T-helper 2 cell treated with Interferon-gamma antibody and Interleukin-4, amounts not matched to agents 5 μg/mL and 100 μg/mL, for 36 hours (primary cell): Measurements from ENCODE around the gene MIEN1.
"Not testable (repeated sequence)": the region's sequence is repeated elsewhere in the genome, so short reads cannot be mapped to it uniquely, and the experiment has no call there.

Source experiments
- DNase-seq: peaks from one replicate; pipeline ENCODE4 v3.0.0; 2021; ENCODE audit warnings: low spot score
- H3K27ac Mint-ChIP-seq: one replicate; pipeline ENCODE4 v1.8.0; 2021; ENCODE audit warnings: mild to moderate bottlenecking, mixed read lengths
- H3K27me3 Mint-ChIP-seq: one replicate; pipeline ENCODE4 v1.8.0; 2021; ENCODE audit warnings: low read depth, mixed read lengths
- H3K36me3 Mint-ChIP-seq: one replicate; pipeline ENCODE4 v1.8.0; 2021; ENCODE audit warnings: low read depth, mixed read lengths
- H3K4me1 Mint-ChIP-seq: one replicate; pipeline ENCODE4 v1.8.0; 2021; ENCODE audit warnings: low read depth, mixed read lengths
- H3K4me3 Mint-ChIP-seq: one replicate; pipeline ENCODE4 v1.8.0; 2022; ENCODE audit warnings: mild to moderate bottlenecking, moderate library complexity, mixed read lengths
- H3K9me3 Mint-ChIP-seq: one replicate; pipeline ENCODE4 v1.8.0; 2021; ENCODE audit warnings: mixed read lengths

Gene MIEN1

DNA sequence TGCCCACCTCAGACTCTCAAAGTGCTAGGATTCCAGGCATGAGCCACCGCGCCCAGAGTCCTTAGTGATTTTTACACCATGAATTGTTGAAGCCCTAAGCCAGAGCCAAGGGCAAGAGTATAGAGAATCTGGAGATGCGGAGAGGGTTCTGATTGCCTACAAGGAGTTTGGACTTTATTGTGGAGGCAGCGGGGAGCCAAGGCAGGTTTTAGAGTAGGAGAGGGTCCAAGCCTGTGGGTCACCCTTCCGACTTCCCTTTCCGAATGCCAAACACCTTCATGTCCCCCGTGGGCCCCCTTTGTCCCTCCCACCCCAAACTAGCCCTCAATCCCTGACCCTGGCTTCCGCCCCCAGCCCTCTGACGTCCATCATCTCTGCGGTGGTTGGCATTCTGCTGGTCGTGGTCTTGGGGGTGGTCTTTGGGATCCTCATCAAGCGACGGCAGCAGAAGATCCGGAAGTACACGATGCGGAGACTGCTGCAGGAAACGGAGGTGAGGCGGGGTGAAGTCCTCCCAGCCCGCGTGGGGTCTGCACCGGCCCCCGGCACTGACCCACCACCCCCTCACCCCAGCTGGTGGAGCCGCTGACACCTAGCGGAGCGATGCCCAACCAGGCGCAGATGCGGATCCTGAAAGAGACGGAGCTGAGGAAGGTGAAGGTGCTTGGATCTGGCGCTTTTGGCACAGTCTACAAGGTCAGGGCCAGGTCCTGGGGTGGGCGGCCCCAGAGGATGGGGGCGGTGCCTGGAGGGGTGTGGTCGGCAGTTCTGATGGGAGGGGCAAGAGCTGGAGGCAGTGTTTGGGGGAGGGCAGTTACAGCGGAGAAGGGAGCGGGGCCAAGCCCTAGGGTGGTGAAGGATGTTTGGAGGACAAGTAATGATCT, 7.1 kb downstream of the MIEN1 start:
- peaks cover 3% of the 10 kb centered on the region for H3K4me1 Mint-ChIP-seq
- no peak for DNase-seq
- peaks cover 10% of the 10 kb centered on the region for H3K36me3 Mint-ChIP-seq
- H3K27ac Mint-ChIP-seq = no peak overlapping the region
- no peaks in the 10 kb centered on the region for H3K27me3 Mint-ChIP-seq
- no peaks in the 10 kb centered on the region for H3K9me3 Mint-ChIP-seq
- H3K4me3 Mint-ChIP-seq = no peak overlapping the region

DNA sequence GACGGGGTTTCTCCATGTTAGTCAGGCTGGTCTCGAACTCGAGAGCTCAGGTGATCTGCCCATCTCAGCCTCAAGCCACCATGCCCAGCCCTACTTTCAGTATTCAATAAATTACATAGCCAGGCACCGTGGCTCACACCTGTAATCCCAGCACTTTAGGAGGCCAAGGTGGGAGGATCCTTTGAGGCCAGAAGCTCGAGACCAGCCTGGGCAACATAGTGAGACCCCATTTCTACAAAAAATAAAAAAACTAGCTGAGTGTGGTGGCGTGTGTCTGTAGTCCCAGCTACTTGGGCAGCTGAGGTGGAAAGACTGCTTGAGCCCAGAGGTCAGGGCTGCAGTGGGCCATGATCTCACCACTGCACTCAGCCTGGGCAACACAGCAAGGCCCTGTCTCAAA, 8.2 kb downstream of the MIEN1 start:
- no peaks in the 10 kb centered on the region for H3K27me3 Mint-ChIP-seq
- no peak overlapping the region for H3K4me3 Mint-ChIP-seq
- no peak for DNase-seq
- H3K4me1 Mint-ChIP-seq = peaks cover 3% of the 10 kb centered on the region
- H3K36me3 Mint-ChIP-seq = peaks cover 5% of the 10 kb centered on the region
- no peak overlapping the region for H3K27ac Mint-ChIP-seq
- no peaks in the 10 kb centered on the region for H3K9me3 Mint-ChIP-seq

DNA sequence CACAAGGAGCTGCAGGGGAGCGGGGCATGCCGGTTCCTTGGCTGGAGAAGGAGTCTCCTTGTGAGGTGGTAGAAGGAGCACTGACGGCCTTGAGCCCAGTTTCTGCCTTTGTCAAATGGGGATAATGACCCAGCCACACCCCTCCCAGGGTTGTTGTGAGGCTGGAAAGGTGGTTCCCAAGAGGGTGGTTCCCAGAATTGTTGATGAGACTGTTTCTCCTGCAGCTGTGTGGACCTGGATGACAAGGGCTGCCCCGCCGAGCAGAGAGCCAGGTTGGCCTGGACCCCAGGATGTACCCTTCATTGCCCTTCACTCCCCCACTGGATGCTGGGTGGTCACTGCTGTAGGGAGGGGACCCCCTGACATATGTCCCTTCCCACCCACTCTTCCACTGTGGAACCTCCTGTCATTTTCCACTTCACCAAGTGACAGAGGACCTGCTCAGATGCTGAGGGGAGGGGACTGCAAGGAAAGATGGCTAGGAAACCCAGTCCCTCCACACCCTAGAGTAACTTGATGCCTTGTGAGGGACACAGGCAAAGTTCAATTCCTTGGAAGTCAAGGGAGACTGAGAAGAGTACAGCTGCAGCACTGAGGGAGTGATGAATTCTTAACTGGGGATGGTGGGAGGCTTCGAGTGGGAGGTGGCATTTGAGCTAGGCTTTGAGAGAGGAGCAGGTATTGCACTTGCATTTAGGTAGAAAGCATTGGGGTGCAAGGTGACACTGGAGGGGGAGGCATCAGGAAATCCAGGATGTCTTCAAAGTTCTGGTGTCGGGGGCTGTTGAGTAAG, 10.6 kb downstream of the MIEN1 start:
- Mint-ChIP-seq H3K4me3 (no peak overlapping the region), H3K9me3 (no peaks in the 10 kb centered on the region), H3K36me3 (no peaks in the 10 kb centered on the region), H3K4me1 (peaks cover 3% of the 10 kb centered on the region), H3K27me3 (no peaks in the 10 kb centered on the region), H3K27ac (no peak overlapping the region)
- no peak for DNase-seq

DNA sequence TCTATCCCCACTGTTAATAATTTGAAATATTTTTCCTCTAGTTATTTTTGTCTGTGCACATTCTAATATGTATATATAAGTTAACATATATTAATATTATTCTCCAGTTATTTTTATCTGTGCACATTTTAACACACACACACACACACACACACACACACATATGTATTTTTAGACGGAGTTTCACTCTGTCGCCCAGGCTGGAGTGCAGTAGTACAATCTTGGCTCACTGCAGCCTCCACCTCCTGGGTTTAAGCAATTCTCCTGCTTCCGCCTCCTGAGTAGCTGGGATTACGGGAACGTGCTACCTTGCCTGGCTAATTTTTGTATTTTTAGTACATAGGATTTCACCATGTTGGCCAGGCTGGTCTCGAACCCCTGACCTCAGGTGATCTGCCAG, 12.7 kb downstream of the MIEN1 start:
- no peaks in the 10 kb centered on the region for H3K9me3 Mint-ChIP-seq
- H3K4me3 Mint-ChIP-seq = no peak overlapping the region
- H3K27me3 Mint-ChIP-seq = no peaks in the 10 kb centered on the region
- no peaks in the 10 kb centered on the region for H3K36me3 Mint-ChIP-seq
- no peak for DNase-seq
- no peak overlapping the region for H3K27ac Mint-ChIP-seq
- H3K4me1 Mint-ChIP-seq = no peaks in the 10 kb centered on the region

DNA sequence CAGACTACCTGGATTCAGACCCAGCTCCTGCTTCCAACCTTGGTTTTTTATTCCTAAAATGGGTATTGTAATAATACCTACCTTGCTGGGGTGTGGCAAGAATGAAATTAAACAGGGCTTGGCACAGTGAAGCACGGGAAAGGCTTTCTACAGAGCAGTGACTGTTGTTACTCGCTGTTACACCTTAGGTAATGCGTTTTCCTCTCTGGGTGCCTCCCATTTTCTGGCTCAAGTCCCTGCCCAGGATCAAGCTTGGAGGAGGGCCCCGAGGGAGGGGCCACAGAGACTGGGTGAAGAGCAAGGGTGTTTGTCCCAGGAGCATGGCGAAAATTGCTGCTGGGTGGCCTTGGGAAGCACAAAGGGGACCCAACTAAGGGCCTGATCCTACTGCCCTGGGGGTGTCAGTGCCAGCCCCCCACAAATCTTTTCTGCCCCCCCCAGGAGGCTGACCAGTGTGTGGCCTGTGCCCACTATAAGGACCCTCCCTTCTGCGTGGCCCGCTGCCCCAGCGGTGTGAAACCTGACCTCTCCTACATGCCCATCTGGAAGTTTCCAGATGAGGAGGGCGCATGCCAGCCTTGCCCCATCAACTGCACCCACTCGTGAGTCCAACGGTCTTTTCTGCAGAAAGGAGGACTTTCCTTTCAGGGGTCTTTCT, 13.3 kb downstream of the MIEN1 start:
- no peak for DNase-seq
- Mint-ChIP-seq H3K27ac (no peak overlapping the region), H3K27me3 (no peaks in the 10 kb centered on the region), H3K4me1 (no peaks in the 10 kb centered on the region), H3K36me3 (no peaks in the 10 kb centered on the region), H3K4me3 (no peak overlapping the region), H3K9me3 (no peaks in the 10 kb centered on the region)

DNA sequence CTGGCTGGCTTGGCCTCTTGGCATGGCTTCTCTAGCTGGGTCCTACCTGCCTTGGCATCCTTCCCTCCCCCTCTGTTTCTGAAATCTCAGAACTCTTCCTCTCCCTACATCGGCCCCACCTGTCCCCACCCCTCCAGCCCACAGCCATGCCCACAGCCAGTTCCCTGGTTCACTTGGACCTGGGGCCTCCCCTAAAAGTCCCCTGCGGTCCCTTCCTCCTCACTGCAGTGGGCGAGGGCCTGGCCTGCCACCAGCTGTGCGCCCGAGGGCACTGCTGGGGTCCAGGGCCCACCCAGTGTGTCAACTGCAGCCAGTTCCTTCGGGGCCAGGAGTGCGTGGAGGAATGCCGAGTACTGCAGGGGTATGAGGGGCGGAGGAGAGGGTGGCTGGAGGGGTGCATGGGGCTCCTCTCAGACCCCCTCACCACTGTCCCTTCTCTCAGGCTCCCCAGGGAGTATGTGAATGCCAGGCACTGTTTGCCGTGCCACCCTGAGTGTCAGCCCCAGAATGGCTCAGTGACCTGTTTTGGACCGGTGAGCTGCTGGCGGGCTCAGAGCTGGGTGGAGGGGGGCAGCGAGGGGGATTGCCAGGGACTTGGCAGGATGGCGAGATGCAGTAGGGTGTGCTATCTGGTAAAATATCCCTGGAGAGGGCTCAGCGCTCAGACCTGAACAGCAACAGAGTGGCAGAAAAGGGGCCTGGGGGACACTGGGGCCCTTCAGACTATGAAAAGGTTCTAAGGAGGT, 14.1 kb downstream of the MIEN1 start:
- H3K4me3 Mint-ChIP-seq = no peak overlapping the region
- no peaks in the 10 kb centered on the region for H3K9me3 Mint-ChIP-seq
- H3K27me3 Mint-ChIP-seq = no peaks in the 10 kb centered on the region
- no peak for DNase-seq
- H3K27ac Mint-ChIP-seq = no peak overlapping the region
- no peaks in the 10 kb centered on the region for H3K36me3 Mint-ChIP-seq
- no peaks in the 10 kb centered on the region for H3K4me1 Mint-ChIP-seq

DNA sequence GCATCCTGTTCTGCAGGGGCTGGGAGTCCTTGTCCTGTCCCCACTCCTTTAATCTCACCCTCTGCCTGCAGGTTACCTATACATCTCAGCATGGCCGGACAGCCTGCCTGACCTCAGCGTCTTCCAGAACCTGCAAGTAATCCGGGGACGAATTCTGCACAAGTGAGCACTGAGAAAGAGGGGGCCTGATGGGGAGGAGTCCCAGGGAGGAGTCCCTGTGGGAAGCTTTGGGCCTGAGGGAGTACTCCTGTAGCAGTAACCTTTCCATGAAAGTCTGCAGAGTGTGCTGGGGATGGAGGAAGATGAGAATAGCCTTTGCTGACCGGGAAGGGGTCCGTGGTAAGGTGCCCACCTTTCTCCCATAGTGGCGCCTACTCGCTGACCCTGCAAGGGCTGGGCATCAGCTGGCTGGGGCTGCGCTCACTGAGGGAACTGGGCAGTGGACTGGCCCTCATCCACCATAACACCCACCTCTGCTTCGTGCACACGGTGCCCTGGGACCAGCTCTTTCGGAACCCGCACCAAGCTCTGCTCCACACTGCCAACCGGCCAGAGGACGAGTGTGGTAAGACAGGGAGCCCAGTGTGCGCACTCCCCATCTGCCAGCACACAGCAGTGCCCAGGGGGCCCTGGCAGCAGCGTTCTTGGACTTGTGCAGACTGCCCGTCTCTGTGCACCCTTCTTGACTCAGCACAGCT, 14.8 kb downstream of the MIEN1 start:
- H3K4me1 Mint-ChIP-seq = no peaks in the 10 kb centered on the region
- no peaks in the 10 kb centered on the region for H3K36me3 Mint-ChIP-seq

DNA sequence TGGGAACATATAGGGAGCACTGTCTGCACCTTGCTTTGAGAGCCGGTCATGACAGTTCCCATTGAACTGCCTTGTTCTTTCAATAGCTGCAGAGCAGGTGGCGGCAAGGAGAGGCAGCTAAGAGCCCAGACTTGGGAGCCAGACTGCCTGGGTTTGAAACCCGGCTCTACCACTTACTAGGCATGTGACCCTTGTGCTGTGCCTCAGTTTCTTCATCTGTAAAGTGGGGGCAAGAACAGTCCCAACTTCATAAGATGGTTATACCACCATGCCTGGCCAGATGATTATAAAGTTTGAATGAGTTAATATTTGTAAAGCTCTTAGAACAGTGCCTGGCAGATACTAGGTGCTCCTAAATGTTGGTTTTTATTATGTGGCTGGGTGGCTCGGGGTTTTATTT, 16.1 kb downstream of the MIEN1 start:
- H3K27ac Mint-ChIP-seq = no peak overlapping the region
- H3K27me3 Mint-ChIP-seq = no peaks in the 10 kb centered on the region
- no peak for DNase-seq
- no peaks in the 10 kb centered on the region for H3K9me3 Mint-ChIP-seq
- H3K4me3 Mint-ChIP-seq = no peak overlapping the region
- H3K4me1 Mint-ChIP-seq = no peaks in the 10 kb centered on the region
- H3K36me3 Mint-ChIP-seq = no peaks in the 10 kb centered on the region

More for the DNA sequence above, 14.8 kb downstream of the MIEN1 start:
- Mint-ChIP-seq H3K27me3 (no peaks in the 10 kb centered on the region), H3K9me3 (no peaks in the 10 kb centered on the region), H3K27ac (no peak overlapping the region), H3K4me3 (no peak overlapping the region)
- DNase-seq = no peak

DNA sequence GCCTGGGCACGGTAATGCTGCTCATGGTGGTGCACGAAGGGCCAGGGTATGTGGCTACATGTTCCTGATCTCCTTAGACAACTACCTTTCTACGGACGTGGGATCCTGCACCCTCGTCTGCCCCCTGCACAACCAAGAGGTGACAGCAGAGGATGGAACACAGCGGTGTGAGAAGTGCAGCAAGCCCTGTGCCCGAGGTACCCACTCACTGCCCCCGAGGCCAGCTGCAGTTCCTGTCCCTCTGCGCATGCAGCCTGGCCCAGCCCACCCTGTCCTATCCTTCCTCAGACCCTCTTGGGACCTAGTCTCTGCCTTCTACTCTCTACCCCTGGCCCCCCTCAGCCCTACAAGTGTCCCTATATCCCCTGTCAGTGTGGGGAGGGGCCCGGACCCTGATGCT, 18.5 kb downstream of the MIEN1 start:
- no peaks in the 10 kb centered on the region for H3K9me3 Mint-ChIP-seq
- no peaks in the 10 kb centered on the region for H3K36me3 Mint-ChIP-seq
- no peak overlapping the region for H3K4me3 Mint-ChIP-seq
- no peak for DNase-seq
- peaks cover 5% of the 10 kb centered on the region for H3K4me1 Mint-ChIP-seq
- H3K27me3 Mint-ChIP-seq = no peaks in the 10 kb centered on the region
- H3K27ac Mint-ChIP-seq = no peak overlapping the region

DNA sequence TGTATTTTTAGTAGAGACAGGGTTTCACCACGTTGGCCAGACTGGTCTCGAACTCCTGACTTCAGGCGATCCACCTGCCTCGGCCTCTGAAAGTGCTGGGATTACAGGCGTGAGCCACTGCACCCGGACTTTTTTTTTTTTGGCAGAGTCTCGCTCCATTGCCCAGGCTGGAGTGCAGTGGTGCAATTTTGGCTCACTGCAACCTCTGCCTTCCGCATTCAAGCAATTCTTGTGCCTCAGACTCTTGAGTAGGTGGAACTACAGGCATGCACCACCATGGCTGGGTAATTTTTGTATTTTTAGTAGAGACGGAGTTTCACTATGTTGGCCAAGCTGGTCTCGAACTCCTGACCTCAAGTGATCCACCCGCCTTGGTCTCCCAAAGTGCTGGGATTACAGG, 19.3 kb downstream of the MIEN1 start:
- H3K36me3 Mint-ChIP-seq, H3K4me3 Mint-ChIP-seq, H3K27ac Mint-ChIP-seq, H3K27me3 Mint-ChIP-seq, DNase-seq, H3K9me3 Mint-ChIP-seq, H3K4me1 Mint-ChIP-seq: not testable (repeated sequence)

DNA sequence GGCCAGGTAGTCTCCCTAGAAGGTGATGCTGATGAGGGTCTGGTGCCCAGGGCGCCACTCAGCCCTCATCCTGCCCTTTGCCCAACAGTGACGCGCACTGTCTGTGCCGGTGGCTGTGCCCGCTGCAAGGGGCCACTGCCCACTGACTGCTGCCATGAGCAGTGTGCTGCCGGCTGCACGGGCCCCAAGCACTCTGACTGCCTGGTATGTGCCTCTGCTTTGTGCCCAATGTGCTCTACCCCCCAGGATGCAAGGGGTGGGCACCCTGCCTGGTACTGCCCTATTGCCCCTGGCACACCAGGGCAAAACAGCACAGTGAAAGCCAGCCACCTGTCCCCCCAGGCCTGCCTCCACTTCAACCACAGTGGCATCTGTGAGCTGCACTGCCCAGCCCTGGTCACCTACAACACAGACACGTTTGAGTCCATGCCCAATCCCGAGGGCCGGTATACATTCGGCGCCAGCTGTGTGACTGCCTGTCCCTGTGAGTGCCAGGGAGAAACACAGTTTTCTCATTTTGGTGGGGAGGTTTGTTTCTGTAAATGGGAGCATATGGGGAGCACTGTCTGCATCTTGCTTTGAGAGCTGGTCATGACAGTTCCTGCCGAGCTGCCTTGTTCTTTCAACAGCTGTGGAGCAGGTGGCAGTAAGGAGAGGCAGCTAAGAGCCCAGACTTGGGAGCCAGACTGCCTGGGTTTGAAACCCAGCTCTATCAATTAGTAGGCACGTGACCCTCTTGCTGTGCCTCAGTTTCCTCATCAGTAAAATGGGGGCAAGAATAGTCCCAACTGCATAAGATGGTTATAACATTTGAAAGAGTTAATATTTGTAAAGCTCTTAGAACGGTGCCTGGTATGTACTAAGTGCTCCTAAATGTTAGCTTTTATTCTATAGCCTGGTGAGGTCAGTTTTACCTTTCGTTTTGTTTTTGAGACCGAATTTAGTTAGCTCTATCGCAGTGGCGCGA, 20.1 kb downstream of the MIEN1 start:
- DNase-seq = no peak
- Mint-ChIP-seq H3K27ac (no peak overlapping the region), H3K4me3 (no peak overlapping the region), H3K4me1 (peaks cover 7% of the 10 kb centered on the region), H3K27me3 (no peaks in the 10 kb centered on the region), H3K9me3 (no peaks in the 10 kb centered on the region), H3K36me3 (no peaks in the 10 kb centered on the region)

DNA sequence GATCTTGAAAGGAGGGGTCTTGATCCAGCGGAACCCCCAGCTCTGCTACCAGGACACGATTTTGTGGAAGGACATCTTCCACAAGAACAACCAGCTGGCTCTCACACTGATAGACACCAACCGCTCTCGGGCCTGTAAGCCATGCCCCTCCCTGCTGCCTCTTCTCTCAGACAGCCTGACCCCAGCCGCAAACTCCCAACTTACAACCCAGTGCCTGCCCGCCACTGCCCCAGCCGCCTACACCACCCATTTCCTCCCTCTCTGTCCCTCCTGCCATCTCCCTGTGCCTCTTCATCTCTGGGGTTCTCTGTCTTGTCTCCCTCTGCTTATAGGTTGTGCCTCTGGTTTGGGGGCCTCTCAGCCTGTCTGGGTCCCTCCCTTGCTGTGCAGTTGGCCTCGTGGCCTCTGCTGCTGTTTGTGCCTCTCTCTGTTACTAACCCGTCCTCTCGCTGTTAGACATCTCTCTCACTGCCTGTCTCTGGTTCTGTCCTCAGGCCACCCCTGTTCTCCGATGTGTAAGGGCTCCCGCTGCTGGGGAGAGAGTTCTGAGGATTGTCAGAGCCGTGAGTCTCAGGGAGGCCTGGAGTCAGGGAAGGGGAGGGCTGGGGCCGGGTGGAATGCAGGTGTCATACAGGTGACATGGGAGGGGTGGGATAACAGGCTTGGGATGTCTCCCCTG, 20.9 kb downstream of the MIEN1 start:
- Mint-ChIP-seq H3K4me1 (peaks cover 7% of the 10 kb centered on the region), H3K4me3 (no peak overlapping the region), H3K36me3 (no peaks in the 10 kb centered on the region), H3K27ac (no peak overlapping the region), H3K27me3 (no peaks in the 10 kb centered on the region), H3K9me3 (no peaks in the 10 kb centered on the region)
- no peak for DNase-seq
